GM19328 (cell line): ENCODE data around the gene FAM20B.

Experiments used
- ATAC-seq: cut with Tn5 transposase; IDR thresholded peaks from one replicate; pipeline ENCODE4 v1.9.1; 2021; ENCODE audit warnings: mild to moderate bottlenecking, moderate library complexity; ENCODE audit not compliant: unreplicated experiment

The FAM20B gene

DNA sequence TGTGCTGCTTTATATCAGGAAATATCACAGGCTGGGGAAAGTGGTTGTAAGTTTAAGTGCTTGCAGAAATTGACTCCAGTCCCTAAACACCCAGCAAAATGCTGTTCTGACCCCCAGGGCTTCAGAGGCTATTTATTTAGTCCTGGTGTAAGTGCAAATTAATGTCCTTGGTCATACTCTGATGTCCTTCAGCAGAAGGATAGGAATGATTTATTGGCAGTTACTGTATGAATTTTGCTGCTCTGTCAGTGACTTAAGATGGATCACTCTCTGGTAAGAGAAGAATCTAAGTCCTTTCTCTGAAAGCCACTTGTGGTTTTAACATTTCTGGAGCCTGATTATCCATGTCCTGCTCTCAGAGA lies 21.9 kb downstream of the FAM20B start:
- no peak for ATAC-seq

DNA sequence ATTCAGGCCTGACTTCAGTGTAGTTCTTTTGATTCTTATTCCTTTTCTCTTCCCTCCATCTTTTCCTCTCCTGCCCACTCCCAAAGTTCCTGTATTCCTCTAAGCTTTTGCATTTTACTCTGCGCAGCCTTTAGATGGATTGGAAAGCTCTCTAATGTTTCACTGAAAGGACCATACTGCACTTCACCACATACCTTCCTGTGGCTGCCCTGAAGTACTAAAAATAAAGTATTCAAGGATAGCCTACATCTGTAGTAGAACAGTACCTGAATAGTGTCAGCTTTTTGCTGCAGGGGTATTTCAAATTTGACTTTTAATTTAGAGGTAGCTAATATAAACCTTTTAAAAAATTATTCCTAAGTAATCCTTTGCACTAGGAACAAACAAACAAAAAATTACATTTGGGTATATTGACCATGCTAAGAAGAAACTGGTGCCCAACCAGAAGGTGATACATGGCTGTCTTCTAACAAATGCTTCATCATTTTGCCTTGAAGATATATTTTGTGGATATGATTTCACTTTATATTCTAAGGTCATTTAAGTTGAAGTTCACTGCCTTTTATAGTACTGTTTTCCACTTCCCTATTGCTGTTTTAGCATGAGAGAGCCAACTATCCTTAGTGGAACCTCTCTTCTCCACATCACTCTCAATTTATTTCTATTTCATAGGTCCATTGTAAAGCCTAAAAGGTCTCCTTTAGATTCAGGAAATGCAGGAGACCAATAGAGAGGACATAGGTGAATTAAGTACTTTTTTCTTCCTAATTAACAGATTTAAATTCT lies 22.8 kb downstream of the FAM20B start:
- no peak for ATAC-seq

DNA sequence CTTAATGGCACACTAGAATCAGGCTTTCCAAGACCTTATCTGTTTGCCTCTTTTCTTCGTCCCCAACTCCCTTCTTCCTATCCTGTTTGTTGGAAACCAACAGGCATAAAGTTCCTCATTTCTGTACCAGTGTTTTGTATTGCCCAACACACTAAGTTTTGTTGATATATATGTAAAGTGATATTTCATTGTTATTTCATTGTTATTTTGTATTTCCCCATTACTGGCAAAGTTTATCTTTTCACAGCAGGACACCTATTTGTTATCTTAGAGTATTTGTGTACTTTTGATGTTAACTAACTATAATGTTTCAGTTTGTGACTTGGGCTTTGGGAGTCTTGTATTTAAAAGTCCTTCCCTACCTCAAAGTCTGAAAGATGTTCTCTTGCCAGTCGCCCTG lies 27.1 kb downstream of the FAM20B start:
- ATAC-seq = no peak

DNA sequence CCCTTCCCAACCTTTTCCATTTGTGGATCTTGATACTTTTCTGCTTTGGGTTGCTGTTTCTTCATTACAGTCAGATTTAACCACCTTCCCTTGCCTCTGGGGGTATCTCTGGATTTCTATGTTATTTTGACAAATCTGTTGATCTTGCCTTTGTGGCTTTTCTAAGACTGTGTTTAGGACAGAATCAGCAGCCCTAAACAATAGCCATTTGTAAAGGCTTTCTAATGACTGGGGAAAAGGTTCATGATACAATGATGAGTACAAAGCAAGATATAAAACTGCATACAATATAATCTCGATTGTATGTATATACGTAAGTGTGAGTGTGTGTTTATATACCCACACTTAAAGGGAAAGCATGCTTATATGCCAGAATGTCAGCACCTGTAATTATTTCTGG lies 27.8 kb downstream of the FAM20B start:
- ATAC-seq = no peak

DNA sequence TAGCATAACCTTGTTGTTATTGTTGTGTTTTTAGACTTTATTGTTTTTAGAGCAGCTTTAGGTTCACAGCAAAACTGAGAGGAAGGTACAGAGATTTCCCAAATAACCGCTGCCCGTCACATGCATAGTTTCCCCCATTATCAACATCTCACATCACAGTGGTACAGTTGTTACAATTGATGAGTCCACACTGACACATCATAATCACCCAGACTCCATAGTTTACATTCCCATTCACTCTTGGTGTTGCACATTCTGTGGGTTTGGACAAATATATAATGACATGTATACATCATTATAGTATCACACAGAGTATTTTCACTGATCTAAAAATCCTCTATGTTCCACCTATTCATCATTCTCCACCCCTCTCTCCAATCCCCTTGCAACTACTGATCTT lies 30.2 kb downstream of the FAM20B start:
- ATAC-seq = no peak

DNA sequence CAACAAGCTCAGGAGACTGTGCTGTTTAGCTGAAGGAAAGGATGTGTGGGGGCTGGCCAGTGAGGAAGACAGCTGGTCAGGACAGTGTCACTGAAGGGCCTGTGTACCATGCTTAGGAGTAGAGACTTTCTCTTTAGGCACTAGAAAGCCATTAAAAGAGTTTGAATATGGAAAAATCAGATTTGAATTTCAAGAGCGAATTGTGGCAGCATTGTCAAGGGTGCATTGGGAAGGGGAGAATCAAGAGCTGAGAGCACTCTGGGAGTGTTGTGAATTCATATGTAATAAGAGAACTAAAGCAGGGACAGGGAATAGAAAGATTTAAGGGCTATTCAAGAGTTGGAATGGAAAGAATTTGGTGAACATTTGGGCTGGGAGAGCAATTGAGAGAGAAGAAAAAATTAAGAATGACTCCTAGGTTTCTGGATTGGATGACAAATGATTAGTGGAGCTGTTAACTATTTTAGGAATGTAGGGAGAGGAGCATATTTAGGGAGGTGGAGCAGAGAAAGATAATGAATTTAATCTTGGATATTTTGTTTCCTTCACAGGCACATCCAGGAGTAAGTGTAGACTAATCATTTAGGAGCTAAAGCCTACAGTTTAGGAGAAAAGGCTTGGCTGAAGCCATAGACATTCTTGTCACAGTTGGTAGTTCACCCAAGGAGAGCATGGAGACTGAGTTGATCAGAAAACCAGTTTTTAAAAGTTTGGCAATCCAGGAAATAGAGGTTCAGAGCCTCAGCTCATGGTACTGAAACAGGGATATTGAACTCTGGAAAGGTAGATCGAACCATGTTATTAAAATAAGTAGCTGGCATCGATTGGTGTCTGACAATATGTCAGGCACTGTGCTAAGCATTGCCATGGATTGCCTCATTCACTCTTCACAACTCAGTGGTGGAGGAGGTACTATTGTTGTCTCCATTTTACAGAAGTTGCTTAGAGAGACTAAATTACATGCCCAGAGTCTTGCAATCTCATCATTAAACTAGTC lies 33.1 kb downstream of the FAM20B start:
- ATAC-seq = no peak

DNA sequence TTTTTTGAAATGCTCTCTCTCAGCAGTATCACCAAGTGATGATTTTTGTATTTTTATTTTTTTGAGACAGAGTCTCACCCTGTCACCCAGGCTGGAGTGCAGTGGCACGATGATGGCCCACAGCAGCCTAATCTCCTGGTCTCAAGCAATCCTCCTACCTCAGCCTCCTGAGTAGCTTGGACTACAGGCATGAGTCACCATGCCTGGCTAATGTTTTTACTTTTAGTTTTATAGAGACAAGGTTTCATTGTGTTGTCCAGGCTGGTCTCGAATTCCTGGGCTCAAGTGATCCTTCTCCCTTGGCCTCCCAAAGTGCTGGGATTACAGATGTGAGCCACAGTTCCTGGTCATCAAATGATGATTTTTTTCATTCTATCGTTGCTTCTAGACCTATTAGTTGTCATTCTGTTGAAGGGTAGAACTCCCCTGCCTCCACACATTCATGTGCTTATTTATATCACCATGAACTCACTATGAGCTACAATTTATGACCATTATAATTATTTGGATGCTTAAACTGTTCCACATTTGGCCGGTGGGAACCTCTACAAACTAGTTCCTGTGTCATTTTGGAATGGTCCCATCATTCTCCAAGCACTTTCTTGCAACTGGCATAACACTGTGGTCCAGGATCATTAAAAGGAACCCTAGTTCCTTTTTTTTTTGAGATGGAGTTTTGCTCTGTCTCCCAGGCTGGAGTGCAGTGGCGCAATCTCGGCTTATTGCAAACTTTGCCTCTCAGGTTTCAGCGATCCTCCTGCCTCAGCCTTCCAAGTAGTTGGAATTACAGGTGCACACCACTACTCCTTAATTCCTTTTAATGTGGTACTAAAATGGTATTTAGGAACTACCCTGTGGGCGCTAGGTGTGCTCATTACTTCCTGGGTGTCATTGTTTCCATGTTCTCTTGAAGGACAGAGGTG lies 35.9 kb downstream of the FAM20B start:
- no peak for ATAC-seq

DNA sequence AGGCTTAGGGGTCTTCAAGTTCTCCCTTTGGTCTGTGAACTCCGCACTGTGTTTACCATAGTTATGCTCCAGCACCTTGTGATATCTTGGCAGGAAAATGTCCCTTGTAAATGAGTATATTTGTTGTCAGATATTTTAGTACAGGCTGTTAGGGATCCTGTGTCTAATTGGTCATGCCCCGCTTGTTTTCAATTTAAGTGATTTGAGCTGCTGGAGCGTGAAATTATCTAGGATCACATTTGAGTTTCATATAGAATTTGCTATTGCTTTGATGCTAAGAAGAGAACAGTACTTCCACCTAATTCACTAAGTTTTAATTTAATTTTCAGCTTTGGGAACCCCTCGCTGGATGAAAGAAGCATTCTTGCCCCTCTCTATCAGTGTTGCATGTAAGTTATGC lies 40.8 kb downstream of the FAM20B start:
- ATAC-seq = no peak

DNA sequence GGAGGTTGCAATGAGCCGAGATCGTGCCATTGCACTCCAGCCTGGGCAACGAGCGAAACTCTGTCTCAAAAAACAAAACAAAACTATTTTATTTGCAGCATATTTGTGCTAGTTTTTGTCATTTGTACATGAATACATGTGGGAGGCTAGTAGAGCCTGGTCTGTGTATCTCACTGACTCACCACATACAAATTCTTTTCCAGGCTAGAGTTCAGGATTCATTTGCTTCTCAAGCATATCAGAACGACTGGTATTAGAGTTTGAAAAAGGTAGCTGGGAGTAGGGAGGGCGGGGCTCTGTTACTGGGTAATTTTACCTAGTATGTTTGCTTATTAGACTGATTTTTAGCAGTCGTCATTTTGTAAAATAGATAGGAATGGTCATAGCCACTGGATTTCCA lies 51.7 kb downstream of the FAM20B start:
- no peak for ATAC-seq

DNA sequence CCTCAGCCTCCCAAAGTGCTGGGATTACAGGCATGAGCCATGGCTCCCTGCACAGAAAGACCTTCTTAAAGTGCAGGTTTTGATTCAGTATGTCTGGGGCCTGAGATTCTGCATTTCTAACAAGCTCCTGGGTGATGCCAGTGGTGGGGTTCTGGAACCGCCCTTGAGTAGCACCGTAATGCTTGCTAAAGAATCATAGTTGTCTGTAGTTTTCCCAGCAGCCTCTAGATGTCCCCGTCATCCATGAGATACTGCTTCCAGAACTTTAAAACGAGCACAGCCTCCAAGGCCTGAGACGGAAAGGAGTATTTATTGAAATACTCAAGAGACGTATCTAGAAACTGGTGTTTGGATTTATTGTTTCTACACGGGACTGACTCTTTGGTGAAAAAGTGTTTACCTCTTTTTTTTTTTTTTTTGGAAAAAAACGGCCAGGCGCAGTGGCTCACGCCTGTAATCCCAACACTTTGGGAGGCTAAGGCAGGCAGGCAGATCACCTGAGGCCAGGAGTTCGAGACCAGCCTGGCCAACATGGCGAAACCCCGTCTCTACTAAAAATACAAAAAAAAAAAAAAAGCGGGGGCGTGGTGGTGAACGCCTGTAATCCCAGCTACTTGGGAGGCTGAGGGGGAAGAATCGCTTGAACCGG lies 53.5 kb downstream of the FAM20B start:
- no peak for ATAC-seq

DNA sequence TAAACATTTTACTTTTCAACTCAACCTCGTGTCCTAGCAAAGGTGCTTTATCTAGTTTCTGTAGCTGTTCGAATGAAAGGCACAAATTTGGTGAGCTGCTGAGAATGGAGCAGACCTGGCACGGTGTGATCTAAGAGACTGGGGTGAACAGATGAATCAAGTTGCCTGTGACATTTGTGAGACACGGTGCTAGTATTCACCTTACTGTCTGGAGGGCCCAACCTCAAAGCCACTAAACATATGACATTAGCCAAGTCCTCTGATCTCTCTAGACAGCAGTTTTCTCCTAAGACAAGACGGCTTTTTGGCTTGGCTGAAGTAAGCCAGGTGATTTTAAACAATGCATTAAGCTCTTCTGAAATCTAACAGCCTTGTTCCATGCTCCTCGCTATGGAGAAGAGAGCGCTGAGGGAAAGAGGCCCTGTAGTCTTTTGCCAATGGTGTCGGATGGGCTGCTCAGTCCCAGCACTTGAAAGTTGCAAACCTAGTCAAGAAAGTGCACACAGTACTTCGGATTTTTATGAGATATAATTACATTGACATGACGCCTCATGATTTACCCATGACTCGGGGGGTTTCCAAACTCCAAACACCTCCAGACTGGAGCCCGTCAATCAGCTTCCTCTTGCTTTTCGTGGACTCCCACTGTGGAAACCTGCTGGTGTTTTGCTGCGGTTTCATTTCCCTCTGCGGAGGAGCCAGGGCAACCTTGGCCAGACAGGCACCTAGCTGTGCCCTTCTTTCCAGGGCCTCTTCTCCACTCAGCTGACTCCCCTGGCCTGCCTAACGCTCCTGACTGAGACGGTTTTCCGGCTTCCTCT lies 55.4 kb downstream of the FAM20B start:
- no peak for ATAC-seq

DNA sequence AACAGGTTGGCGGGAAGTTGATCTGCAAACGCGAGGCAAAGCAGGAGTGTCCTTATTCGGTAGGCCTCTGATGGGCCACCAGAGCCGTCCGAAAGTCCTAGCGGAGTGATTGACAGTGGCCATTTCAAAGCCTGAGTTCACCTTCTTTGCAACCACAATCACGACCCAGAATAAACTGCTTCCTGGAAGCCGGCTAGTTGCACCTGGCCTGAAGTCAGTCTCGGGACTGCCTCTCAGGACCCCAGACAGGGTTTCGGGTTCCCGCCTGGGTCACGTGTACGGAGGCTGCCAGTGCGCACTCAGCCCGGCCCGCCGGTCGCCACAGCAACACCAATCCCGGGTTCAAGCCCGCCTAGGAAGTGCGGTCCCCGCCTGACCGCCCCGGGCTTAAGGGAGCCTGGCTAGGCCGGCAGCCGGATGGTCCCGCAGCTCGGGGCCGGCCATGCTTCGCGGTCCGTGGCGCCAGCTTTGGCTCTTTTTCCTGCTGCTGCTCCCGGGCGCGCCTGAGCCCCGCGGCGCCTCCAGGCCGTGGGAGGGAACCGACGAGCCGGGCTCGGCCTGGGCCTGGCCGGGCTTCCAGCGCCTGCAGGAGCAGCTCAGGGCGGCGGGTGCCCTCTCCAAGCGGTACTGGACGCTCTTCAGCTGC lies 56.1 kb downstream of the FAM20B start, which contains the start of gene TOR3A:
TOR3A (plus strand) TSS at position 384 of the 646 bp plus-strand sequence; CDS start at position 443, 59 bp downstream.
- ATAC-seq = peak; percentile 85

DNA sequence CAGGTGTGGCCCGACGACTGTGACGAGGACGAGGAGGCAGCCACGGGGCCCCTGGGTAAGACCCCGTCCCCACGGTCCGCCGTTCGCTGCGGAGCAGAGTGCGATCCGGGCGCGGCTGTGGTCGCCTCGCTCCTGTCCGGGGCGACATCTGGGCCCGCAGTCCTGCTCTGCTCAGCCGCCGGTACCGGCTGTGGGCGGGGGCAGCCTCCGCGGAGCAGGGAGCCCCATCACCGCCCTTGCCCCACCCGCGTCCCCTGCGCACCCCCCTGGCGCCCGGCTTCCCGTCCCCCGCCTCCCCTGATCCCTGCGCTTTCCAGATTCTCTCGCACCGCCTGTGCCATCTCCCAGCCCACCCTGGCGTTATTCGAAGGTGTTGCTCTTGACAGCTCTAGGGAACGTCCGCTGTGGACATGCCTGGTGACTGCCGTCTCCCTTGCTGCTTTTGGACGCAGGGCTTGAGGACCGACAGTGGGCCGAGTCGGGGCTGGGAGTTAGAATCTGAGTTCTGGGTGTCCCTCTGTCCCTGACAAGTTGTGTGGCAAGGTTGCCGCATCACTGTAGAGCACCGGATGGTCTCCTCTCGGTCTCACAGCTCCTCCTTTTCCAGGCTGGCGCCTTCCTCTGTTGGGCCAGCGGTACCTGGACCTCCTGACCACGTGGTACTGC lies 56.8 kb downstream of the FAM20B start:
- ATAC-seq = peak; percentile 19

DNA sequence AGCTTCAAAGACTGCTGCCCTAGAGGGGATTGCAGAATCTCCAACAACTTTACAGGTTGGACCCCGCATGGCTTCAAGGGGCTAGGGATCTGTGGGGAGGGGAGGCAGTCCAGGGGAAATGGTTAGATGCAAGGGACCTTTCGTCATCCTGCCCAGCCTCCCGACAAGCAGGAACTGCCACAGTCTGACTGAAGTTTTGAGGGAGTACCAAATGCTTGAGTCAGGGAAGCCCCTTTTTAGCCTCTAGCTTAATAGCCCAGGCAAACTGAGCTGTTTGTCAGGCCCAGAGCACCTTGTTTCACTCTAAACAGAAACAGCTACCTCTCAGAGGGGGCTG lies 57.3 kb downstream of the FAM20B start:
- no peak for ATAC-seq

DNA sequence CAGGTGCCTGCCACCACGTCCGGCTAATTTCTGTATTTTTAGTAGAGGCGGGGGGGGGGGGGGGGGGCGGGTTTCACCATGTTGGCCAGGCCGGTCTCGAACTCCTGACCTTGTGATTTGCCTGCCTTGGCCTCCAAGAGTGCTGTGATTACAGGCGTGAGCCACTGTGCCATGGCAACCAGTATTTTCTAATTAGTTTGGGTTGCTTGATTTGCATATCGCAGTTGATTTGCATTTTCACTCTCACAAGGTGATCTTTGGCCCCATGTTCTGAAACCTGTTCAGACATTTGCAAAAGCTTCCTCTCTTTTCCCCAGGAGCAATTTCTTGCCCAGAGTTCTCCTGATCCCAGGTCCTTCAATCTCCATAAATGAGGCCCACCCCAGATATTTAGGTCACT lies 57.8 kb downstream of the FAM20B start:
- no peak for ATAC-seq

DNA sequence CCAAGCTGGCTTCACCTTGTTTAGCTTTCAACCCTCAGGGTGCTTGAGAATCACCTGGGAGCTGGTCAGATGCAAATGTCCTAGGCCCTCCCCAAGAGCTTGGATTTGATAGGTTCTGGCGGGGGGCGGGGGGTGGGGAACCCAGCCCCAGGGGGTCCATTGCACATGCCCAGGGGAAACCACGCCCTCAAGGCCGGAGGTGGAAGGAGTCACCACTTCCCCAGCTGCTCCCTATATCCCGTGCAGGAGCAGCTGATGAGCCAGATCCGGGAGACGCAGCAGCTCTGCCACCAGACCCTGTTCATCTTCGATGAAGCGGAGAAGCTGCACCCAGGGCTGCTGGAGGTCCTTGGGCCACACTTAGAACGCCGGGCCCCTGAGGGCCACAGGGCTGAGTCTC lies 62.0 kb downstream of the FAM20B start:
- no peak for ATAC-seq

DNA sequence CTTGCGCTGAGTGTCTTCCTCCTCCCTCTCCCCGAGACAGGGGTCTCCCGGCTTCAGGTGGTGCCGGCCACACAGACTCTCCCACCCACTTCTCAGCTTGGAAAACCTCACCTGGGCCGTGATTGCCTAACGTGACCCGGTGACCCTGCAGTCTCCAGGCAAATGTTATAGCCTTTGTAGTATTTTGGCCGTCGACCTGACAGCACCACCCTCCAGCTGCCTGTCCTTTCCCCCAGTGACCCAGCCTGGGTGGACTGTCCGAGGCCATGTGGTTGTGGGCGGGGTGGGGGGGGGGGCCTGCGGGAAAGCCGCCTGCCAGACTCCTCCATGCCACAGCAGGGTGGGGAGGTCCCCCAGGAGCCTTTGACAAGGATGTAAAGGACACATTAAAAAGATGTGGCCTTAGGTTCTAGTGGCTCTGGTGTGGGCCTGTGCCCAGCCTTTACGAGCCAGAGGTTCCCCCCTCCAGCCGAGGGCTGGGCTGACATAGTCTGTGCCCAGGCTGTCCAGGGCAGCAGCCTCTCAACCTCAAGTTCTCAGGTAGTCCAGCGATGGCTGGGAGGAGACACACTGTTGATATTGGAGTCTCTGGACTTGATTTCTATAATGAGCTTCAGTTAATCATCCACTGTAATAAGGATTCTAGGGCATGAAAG lies 64.3 kb downstream of the FAM20B start:
- ATAC-seq = no peak

DNA sequence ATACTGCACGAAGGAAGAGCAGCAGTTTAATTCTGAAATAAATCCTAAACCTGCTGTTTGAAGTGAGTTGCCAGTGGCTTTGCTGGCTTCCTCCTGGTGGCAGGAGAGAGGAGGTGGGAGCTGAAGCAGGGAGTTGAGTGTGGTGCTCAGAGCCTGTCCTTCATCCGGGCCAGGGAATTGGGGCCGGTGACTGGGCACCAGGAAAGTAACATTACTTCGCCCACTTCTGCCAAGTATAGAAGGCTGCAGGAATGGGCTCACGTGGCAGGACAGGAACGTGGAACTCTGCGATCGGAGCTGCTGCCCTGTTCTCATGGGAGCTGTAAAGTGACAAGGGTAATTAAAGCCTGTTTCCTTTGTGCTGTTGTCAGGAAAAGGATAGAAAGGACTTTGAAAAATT lies 64.8 kb downstream of the FAM20B start:
- no peak for ATAC-seq
